Skeletal muscle satellite cell (primary cell): Measurements from ENCODE around the gene AMN.

Experiments used
- H3K27me3 ChIP-seq: 2 replicates; pipeline ENCODE4 v1.7.0; 2013; ENCODE audit warnings: low read length; ENCODE audit not compliant: control insufficient read depth, insufficient read depth
- H3K36me3 ChIP-seq: 2 replicates; pipeline ENCODE4 v1.7.0; 2013; ENCODE audit warnings: mild to moderate bottlenecking, control low read depth, low read length; ENCODE audit not compliant: insufficient read depth
- H3K4me1 ChIP-seq: 2 replicates; pipeline ENCODE4 v1.7.0; 2013; ENCODE audit warnings: low read length; ENCODE audit not compliant: control insufficient read depth, insufficient read depth
- H3K4me2 ChIP-seq: 2 replicates; pipeline ENCODE4 v1.7.0; 2013; ENCODE audit warnings: mild to moderate bottlenecking, low read length
- H3K4me3 ChIP-seq: 2 replicates; pipeline ENCODE4 v1.7.0; 2013; ENCODE audit warnings: low read length
- H3K9ac ChIP-seq: 2 replicates; pipeline ENCODE4 v1.7.0; 2013; ENCODE audit warnings: mild to moderate bottlenecking, low read depth, low read length, moderate library complexity
- H3K9me3 ChIP-seq: replicated peaks from 2 replicates; pipeline ENCODE4 v1.7.0; 2013; ENCODE audit warnings: mild to moderate bottlenecking, control low read depth, low read length

The AMN gene

GRCh38 chr14:102943454-102943853 lies 21.0 kb downstream of the AMN start:
- Histone ChIP-seq H3K9me3 (no peaks in the 10 kb centered on the region), H3K4me1 (no peaks in the 10 kb centered on the region), H3K9ac (no peak overlapping the region), H3K27me3 (no peaks in the 10 kb centered on the region), H3K4me2 (no peak overlapping the region), H3K4me3 (no peak overlapping the region), H3K36me3 (peaks cover 83% of the 10 kb centered on the region)

GRCh38 chr14:102943979-102944378 lies 21.5 kb downstream of the AMN start:
- H3K4me1 ChIP-seq, result peaks cover 4% of the 10 kb centered on the region
- H3K4me3 ChIP-seq, result no peak overlapping the region
- H3K36me3 ChIP-seq, result peaks cover 85% of the 10 kb centered on the region

GRCh38 chr14:102944448-102945330 lies 22.2 kb downstream of the AMN start:
- peaks cover 11% of the 10 kb centered on the region for H3K4me1 ChIP-seq
- no peaks in the 10 kb centered on the region for H3K27me3 ChIP-seq
- H3K9me3 ChIP-seq, result no peaks in the 10 kb centered on the region
- H3K4me3 ChIP-seq, result no peak overlapping the region
- no peak overlapping the region for H3K9ac ChIP-seq
- H3K4me2 ChIP-seq, result no peak overlapping the region
- H3K36me3 ChIP-seq, result peaks cover 86% of the 10 kb centered on the region

More at GRCh38 chr14:102943979-102944378, 21.5 kb downstream of the AMN start:
- Histone ChIP-seq H3K9ac (no peak overlapping the region), H3K27me3 (no peaks in the 10 kb centered on the region), H3K9me3 (no peaks in the 10 kb centered on the region), H3K4me2 (no peak overlapping the region)

- H3K4me2 ChIP-seq, result no peak overlapping the region
- peaks cover 20% of the 10 kb centered on the region for H3K4me1 ChIP-seq
- H3K9ac ChIP-seq, result no peak overlapping the region
- H3K9me3 ChIP-seq, result no peaks in the 10 kb centered on the region
- peaks cover 86% of the 10 kb centered on the region for H3K36me3 ChIP-seq
- no peaks in the 10 kb centered on the region for H3K27me3 ChIP-seq
- no peak overlapping the region for H3K4me3 ChIP-seq
These were observed 23.1 kb downstream of the AMN start for GRCh38 chr14:102945346-102946130.

GRCh38 chr14:102947321-102948103 lies 25.0 kb downstream of the AMN start:
- Histone ChIP-seq H3K27me3 (no peaks in the 10 kb centered on the region), H3K4me2 (no peak overlapping the region), H3K9me3 (no peaks in the 10 kb centered on the region), H3K9ac (no peak overlapping the region), H3K4me1 (peaks cover 38% of the 10 kb centered on the region), H3K36me3 (peaks cover 81% of the 10 kb centered on the region), H3K4me3 (no peak overlapping the region)

GRCh38 chr14:102948698-102949061 lies 26.2 kb downstream of the AMN start:
- H3K4me2 ChIP-seq, result no peak overlapping the region
- H3K9ac ChIP-seq, result no peak overlapping the region
- H3K4me3 ChIP-seq, result no peak overlapping the region
- peaks cover 41% of the 10 kb centered on the region for H3K4me1 ChIP-seq
- H3K9me3 ChIP-seq, result no peaks in the 10 kb centered on the region
- no peaks in the 10 kb centered on the region for H3K27me3 ChIP-seq
- H3K36me3 ChIP-seq, result peaks cover 83% of the 10 kb centered on the region

GRCh38 chr14:102949062-102949800 lies 26.8 kb downstream of the AMN start:
- peaks cover 83% of the 10 kb centered on the region for H3K36me3 ChIP-seq
- no peak overlapping the region for H3K4me3 ChIP-seq
- peaks cover 41% of the 10 kb centered on the region for H3K4me1 ChIP-seq
- H3K9me3 ChIP-seq, result no peaks in the 10 kb centered on the region
- no peak overlapping the region for H3K4me2 ChIP-seq
- no peaks in the 10 kb centered on the region for H3K27me3 ChIP-seq
- no peak overlapping the region for H3K9ac ChIP-seq

GRCh38 chr14:102949801-102950451 lies 27.5 kb downstream of the AMN start:
- H3K4me2 ChIP-seq, result no peak overlapping the region
- H3K9ac ChIP-seq, result no peak overlapping the region
- no peaks in the 10 kb centered on the region for H3K9me3 ChIP-seq
- H3K4me1 ChIP-seq, result peaks cover 41% of the 10 kb centered on the region
- H3K27me3 ChIP-seq, result no peaks in the 10 kb centered on the region
- H3K36me3 ChIP-seq, result peaks cover 84% of the 10 kb centered on the region
- H3K4me3 ChIP-seq, result no peak overlapping the region

GRCh38 chr14:102951034-102951433 lies 28.6 kb downstream of the AMN start:
- no peaks in the 10 kb centered on the region for H3K9me3 ChIP-seq
- H3K9ac ChIP-seq, result no peak overlapping the region
- peaks cover 86% of the 10 kb centered on the region for H3K36me3 ChIP-seq
- H3K4me2 ChIP-seq, result no peak overlapping the region
- peaks cover 41% of the 10 kb centered on the region for H3K4me1 ChIP-seq
- no peaks in the 10 kb centered on the region for H3K27me3 ChIP-seq
- H3K4me3 ChIP-seq, result no peak overlapping the region

GRCh38 chr14:102951799-102952198 lies 29.3 kb downstream of the AMN start:
- no peaks in the 10 kb centered on the region for H3K9me3 ChIP-seq
- H3K9ac ChIP-seq, result no peak overlapping the region
- H3K4me2 ChIP-seq, result no peak overlapping the region
- H3K4me1 ChIP-seq, result peaks cover 41% of the 10 kb centered on the region
- peaks cover 85% of the 10 kb centered on the region for H3K36me3 ChIP-seq
- no peaks in the 10 kb centered on the region for H3K27me3 ChIP-seq
- H3K4me3 ChIP-seq, result no peak overlapping the region
